Ishikawa (cell line): ENCODE measurements around the gene TREH.

Source experiments
- CEBPB ChIP-seq: IDR thresholded peaks from 2 replicates; pipeline ENCODE4 v1.6.1; 2012
- CREB1 ChIP-seq: IDR thresholded peaks from 2 replicates; pipeline ENCODE4 v1.6.1; 2012; ENCODE audit warnings: low read depth
- EGR1 ChIP-seq: IDR thresholded peaks from 2 replicates; pipeline ENCODE4 v1.6.1; 2012
- EP300 ChIP-seq: IDR thresholded peaks from 2 replicates; pipeline ENCODE4 v1.6.1; 2012; ENCODE audit warnings: borderline replicate concordance
- FOXM1 ChIP-seq: IDR thresholded peaks from 2 replicates; pipeline ENCODE4 v1.6.1; 2012; ENCODE audit warnings: low read depth, borderline replicate concordance
- MAX ChIP-seq: IDR thresholded peaks from 2 replicates; pipeline ENCODE4 v1.6.1; 2012
- NFIC ChIP-seq: IDR thresholded peaks from 2 replicates; pipeline ENCODE4 v1.6.1; 2012
- RAD21 ChIP-seq: IDR thresholded peaks from 2 replicates; pipeline ENCODE4 v1.6.1; 2012; ENCODE audit warnings: low read depth
- REST ChIP-seq: IDR thresholded peaks from 2 replicates; pipeline ENCODE4 v1.6.1; 2012; ENCODE audit warnings: low read depth, mild to moderate bottlenecking
- TAF1 ChIP-seq: IDR thresholded peaks from 2 replicates; pipeline ENCODE4 v1.6.1; 2012; ENCODE audit warnings: low read depth, mild to moderate bottlenecking
- TCF12 ChIP-seq: IDR thresholded peaks from 2 replicates; pipeline ENCODE4 v1.6.1; 2012; ENCODE audit warnings: low read depth
- TEAD4 ChIP-seq: IDR thresholded peaks from 2 replicates; pipeline ENCODE4 v1.6.1; 2012
- USF1 ChIP-seq: IDR thresholded peaks from 2 replicates; pipeline ENCODE4 v1.6.1; 2012
- YY1 ChIP-seq: IDR thresholded peaks from 2 replicates; pipeline ENCODE4 v1.6.1; 2012; ENCODE audit warnings: low read depth
- ZBTB7A ChIP-seq: IDR thresholded peaks from 2 replicates; pipeline ENCODE4 v1.6.1; 2012; ENCODE audit warnings: low read depth

Gene TREH

GRCh38 chr11:118645066-118645715 is 34.3 kb downstream of the TREH start:
- no peak for TF ChIP-seq FOXM1
- no peak for TF ChIP-seq MAX
- no peak for TF ChIP-seq EGR1
- TF ChIP-seq NFIC = no peak
- TF ChIP-seq TCF12 = no peak
- no peak for TF ChIP-seq USF1
- no peak for TF ChIP-seq RAD21
- TF ChIP-seq REST = no peak
- TF ChIP-seq TAF1 = no peak
- no peak for TF ChIP-seq YY1
- TF ChIP-seq CREB1 = no peak
- no peak for TF ChIP-seq ZBTB7A
- no peak for TF ChIP-seq TEAD4
- no peak for TF ChIP-seq EP300
- TF ChIP-seq CEBPB = no peak

- TF ChIP-seq TAF1 (no peak), MAX (no peak), YY1 (no peak), ZBTB7A (no peak), REST (no peak), FOXM1 (no peak), RAD21 (no peak)
Observed at GRCh38 chr11:118644496-118644895, 35.0 kb downstream of the TREH start.

GRCh38 chr11:118643995-118644345 is 35.5 kb downstream of the TREH start:
- TF ChIP-seq RAD21 (no peak), YY1 (no peak), ZBTB7A (no peak), EP300 (no peak), TEAD4 (no peak), FOXM1 (no peak), CREB1 (no peak), USF1 (no peak), EGR1 (no peak), REST (no peak), TAF1 (no peak), CEBPB (no peak), TCF12 (no peak), MAX (no peak), NFIC (no peak)

GRCh38 chr11:118643142-118643994 is 36.1 kb downstream of the TREH start:
- TF ChIP-seq ZBTB7A = no peak
- TF ChIP-seq MAX = no peak
- TF ChIP-seq USF1 = no peak
- TF ChIP-seq REST = no peak
- TF ChIP-seq EGR1 = no peak
- TF ChIP-seq YY1 = no peak
- no peak for TF ChIP-seq EP300
- TF ChIP-seq RAD21 = no peak
- TF ChIP-seq TEAD4 = no peak
- no peak for TF ChIP-seq TAF1
- no peak for TF ChIP-seq CEBPB
- TF ChIP-seq FOXM1 = no peak
- no peak for TF ChIP-seq CREB1
- TF ChIP-seq NFIC = no peak
- no peak for TF ChIP-seq TCF12
